Superior temporal gyrus (tissue), 1 donor: ENCODE measurements around the gene VN1R5.
"Not testable (repeated sequence)": the region's sequence is repeated elsewhere in the genome, so short reads cannot be mapped to it uniquely, and the experiment has no call there.

Source experiments
- DNase-seq: peaks from one replicate; pipeline ENCODE4 v3.0.0-alpha.2; 2016; ENCODE audit errors: extremely low spot score

VN1R5 gene

DNA sequence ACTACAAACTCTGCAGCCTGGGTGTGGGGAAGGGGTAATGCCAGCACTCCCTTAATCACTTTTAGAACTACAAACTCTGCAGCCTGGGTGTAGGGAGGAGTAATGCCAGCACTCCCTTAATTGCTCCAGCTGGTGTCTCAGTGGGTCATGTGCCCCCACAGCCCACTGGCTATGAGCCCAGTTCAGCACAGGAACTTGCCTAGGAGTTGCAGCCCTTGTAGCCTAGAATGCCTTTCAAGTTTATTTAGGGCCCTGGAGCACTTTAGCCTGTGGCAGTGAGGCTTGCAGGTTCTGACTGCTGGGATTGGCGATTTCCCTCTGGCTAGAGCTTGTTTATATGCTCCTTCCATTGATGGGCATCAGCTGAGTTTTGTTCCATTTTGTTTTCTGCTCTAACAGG, 17.1 kb downstream of the VN1R5 start:
- peak; percentile 34 for DNase-seq

DNA sequence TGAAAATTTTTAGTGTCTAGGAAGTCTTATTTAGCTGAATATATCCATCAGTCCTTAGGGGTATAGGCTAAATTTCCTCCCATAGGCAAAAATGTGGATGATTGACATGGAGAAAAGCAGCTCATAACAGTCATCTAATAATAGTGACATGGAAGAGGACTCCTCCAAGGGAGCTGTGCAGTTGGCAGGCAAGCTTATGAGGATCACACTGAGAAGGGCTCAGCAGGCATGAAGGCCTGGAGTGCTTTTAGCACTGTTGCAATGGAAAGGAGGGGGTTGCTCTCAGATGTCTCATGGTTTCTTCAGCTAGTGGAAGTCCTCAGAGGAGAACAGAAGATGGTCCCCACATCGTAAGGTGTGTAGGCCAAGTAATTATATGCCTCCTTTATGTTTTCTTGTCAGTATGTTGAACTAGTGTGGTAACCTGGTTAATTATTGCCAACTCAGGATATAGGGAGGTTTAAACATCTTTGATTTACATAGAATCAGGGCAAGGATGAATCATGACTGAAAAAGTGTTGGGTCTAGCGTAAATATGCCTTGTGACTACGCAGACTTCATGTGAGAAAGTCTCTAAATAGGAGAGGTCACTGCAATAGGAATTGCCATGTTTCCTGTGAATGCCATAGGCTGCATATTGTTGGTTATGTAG, 18.9 kb downstream of the VN1R5 start:
- no peak for DNase-seq

DNA sequence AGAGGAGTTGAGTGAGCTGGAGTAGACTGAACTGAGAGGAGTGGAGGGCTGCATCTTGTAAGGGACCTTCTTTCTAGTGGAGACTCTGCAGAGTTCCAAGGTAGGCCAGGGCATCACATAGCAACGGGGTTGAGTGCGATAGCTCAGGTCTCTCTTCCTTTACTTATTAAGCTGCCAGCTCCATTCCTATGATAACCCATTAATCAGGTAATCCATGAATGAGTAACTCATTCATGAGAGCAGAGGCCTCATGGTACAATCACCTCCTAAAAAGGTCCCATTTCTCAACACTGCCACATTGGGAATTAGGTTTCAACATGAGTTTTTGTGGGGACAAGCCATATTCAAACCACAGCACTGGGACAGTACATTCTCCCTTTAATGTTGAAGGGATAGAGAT, 21.3 kb downstream of the VN1R5 start:
- no peak for DNase-seq

DNA sequence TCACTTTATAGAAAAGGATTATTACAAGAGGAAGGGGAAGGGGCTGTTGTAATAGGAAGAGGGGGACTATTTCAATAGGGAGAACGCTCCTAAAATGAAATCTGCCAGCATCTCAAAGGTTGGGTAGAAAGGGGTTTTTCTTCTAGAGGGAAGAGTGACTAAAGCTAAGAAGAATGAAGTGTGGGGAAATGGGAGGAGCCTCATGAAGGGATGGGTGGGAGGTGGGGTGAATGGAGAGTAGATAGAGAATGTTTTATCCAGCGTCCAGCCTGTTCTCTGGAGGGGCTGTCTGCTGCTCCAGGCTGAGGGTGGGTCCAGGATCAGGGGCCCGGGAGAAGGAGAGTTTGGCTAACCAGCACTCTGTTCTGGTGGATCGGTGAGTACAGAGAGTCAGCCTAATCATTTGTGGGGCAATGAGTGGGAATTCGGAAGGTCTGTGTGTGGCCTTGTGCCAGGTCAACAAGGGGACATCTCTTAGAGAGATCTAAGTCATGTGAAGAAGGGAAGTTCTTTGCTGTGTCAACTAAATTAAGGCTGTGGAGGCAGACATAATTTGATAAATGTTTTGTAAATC, 25.2 kb downstream of the VN1R5 start:
- no peak for DNase-seq

DNA sequence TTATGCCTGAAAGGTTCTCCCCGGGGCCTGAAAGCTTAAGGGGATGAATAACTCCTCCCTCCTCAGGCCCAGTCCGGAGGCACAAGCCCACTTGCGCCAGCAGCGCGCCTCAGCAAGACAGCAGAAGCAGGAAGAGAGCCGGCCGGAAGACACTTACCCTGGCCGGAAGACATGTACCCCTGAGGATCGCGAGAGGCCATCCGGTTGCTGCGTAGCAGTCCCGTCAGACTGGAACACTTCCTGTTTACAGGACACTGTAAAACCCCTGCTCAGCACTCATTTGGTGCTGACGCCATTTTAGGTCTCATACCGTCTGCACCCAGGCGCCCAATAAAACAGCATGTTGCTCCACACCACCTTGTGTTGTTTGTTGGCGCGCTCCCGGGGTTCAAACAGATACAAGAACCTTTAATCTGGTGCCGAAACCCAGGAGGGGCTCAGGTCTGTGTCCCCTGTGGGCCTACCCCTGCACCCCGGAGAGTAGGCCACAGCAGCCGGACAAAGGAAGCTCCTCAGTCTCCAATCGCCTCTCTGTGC, 30.3 kb downstream of the VN1R5 start:
- DNase-seq = no peak

DNA sequence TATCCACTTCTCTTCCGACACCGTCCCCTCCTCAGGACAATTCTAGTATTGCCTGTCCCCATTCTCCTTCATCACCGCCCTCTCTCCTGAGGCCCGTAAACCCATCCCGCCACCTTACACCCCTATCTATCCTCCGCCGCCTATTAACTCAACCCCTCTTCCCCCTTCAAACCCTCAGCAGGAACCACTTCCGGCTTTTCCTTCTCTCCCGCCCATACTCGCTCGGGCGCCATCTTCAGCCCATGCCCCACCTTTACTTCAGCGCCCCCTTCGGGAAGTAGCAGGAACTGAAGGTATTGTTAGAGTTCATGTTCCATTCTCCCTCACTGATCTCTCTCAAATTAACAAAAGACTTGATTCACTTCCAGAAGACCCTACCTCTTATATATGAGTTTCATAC, 31.6 kb downstream of the VN1R5 start:
- no peak for DNase-seq

DNA sequence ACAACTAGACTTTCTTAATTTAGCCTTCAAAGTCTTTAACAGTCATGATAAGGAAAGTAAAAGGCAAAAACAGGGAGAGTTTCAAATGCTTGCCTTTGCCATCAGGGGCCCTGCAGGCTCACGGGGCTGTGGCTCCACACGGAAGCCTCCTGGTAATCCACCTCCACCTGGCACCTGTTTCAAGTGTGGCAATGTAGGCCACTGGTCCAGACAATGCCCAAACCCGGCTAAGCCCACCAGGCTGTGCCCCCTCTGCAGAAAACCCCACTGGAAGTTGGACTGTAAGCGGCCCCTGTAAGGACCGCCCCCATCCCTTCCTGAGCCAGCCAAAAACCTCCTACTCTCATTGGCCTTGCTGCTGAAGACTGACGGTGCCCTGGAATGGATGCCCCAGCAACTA, 32.5 kb downstream of the VN1R5 start:
- DNase-seq = no peak

DNA sequence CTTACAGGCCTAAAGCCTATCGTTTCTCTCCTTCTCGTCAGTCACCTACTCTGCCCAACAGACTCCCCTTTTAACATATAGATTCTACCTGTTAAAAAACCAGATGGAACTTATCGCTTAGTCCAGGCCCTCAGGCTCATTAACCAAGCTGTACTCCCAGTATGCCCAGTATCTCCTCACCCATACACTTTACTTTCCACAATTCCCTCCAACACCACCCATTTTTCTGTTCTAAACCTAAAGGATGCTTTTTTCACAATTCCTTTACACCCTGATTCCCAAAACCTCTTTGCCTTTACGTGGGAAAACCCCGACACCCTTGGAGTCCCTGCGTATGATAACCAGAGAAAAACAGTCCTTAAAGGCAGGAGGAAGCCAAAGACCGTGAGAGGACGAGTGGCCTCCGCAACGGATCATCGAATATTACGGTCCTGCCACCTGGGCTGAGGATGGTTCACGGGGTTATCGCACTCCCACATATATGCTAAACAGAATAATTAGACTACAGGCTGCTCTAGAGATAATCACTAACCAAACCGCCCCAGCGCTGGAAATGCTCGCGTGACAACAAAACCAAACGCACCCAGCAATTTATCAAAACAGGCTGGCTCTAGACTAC, 33.5 kb downstream of the VN1R5 start:
- DNase-seq = not testable (repeated sequence)

DNA sequence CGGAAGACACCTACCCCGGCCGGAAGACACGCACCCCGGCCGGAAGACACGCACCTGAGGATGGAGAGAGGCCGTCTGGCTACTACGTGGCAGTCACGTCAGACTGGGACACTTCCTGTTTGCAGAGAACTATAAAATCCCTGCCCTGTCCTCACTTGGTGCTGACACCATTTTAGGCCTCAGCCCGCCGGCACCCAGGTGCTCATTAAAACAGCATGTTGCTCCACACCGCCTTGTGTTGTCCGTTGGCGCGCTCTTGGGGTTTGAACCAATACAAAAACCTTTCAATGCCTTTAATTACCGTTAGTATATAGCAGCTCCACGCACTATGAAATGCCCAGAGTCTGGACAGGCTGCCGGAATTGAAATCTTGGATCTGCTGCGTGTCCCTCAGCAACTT, 34.7 kb downstream of the VN1R5 start:
- DNase-seq = no peak

DNA sequence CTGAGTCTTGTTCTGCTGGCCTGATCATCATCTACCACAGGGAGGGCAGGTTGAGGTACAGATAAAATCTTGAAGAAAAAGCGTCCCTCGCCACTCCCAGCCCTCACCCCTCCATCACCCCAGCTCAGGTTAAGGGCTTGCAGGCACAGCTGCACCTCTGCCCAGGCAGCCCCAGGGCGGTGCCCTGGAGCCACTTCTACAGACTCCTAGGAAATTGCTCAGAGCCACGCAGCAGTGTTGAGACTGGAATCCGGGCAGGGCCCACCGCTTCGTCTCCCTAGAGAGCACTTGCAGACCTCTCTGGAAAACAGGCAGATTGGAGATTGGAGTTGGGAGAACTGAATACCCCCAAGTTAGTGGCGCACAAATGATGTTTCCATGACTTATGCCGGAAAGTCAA, 35.3 kb downstream of the VN1R5 start:
- DNase-seq = no peak

DNA sequence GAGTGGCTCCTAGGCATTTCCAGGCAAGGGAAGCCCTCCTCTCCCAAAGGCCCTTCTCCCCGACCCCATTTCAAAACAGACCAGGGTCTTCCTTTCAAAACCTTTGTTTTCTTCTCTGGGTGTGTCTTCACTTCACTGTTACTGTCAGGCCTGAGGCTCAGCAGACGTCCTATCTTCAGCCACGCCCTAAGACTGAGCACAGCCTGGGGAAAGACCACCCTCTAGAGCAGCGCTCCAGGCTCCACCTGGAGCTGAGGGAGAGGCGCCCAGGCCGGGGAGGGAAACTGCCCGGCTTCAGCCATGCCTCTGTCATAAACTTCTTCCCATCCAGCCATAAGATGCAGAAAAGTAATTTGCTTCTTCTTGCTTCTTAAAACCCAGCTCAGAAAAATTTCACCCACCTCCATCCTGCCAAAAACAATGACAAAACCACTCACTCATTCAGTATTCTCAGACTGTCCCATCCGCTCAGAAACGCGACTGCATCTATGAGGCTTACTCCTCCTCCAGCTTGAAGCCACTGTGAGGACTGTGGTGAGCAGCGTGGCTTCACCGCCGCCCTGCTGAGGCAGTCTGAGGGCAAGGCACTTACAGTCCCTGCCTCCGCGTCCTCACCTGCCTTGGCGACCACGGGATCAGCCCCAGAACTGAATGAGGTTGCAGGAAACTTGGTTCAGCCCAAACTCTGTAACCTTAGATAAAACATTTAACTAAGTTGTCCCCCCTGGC, 36.1 kb downstream of the VN1R5 start:
- no peak for DNase-seq

DNA sequence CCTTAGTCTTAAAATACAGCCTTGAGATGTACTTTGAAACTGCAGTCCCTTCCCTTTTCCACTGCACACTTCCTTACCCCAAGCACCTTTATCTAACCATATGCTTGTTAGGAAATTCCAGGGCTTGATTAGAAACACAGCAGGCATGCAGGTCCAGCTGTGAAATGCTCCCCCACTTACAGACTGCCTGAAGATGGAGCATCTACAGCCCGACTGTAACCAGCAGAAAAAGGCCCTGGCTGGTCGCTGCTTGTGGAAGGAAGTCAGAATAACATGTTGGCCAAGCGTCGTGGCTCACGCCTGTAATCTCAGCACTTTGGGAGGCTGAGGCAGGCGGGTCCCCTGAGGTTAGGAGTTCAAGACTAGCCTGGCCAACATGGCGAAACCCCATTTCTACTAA, 37.2 kb downstream of the VN1R5 start:
- DNase-seq = no peak

DNA sequence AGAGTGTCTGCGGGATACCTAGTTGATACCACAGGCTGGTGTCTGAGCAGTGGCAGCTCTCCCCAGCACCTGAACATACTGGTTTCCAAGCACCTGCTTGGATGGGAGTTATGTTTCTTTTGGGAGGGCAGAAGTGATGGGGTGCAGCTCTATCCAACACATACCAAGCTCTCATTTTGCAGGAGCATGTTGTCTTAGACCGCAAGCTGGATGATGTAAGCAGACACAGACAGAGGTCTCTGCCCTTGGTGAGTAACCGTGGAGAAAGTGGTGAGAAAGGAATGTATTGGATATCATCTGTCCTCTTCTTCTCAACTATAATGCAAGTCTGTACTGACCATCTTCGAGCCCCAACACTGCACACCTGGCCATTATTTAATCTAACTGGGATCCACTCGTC, 38.4 kb downstream of the VN1R5 start:
- DNase-seq = no peak

DNA sequence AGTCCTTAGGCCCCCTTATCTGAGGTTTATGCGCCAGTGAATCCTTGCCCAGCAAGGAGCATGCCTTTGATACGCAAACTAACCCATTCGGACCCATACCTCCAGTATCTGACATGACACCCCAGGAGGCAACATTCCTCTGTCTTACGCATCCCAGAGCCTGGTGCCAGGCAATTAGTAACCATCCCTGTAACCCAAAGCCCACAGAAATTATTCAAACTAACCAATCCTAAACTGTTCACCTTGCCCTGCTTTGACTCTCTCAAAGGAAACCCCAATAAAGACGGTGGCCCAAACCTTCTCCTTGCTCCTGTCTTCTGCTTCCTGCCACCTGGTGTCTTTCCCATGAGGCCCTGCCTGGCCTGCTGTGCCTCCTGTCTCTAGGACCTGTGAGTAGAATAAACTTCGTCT, 39.4 kb downstream of the VN1R5 start:
- no peak for DNase-seq

DNA sequence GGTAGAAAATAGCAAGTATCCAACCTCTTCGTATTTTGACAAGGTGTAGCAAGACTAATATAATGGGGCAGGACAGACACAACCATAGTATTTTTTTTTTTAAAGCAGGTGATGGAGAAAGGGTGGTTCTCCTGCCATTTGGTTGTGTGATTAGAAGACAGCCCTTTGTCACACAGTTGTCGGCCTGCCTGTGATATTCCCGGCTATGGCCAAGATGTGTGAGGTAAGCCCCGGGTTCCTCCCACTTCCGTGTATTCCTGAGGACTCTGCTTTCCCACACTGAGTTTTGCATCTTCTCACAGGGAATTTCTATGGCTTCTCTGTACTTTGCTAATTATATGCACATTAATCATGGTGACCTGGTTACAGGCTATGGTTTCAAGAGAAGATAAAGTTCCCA, 39.9 kb downstream of the VN1R5 start:
- DNase-seq = no peak

DNA sequence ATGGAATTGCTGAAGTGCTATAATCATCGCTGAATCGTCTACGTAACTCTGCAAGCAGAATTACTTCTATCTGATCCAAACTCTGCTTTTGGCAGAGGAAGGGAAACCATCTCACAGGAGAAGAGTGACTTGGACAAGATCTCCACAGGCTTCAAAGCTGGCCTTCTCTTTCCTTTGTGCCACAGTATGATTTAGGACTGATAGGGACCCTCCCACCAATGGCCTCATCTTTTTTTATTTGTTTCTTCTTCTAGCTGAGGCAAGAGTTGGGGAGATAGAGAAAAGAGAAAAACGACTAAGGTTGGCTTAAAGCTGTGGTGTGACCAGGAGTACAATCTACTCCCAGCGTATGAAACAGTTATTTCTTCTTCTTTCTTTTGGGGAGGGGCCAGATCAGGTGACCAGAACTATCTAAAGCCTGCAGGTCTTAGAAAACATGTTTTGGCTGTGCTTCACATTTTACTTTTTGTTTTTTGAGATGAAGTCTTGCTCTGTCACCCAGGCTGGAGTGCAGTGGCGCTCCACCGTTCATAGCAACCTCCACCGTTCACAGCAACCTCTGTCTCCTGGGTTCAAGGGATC, 40.8 kb downstream of the VN1R5 start:
- no peak for DNase-seq

DNA sequence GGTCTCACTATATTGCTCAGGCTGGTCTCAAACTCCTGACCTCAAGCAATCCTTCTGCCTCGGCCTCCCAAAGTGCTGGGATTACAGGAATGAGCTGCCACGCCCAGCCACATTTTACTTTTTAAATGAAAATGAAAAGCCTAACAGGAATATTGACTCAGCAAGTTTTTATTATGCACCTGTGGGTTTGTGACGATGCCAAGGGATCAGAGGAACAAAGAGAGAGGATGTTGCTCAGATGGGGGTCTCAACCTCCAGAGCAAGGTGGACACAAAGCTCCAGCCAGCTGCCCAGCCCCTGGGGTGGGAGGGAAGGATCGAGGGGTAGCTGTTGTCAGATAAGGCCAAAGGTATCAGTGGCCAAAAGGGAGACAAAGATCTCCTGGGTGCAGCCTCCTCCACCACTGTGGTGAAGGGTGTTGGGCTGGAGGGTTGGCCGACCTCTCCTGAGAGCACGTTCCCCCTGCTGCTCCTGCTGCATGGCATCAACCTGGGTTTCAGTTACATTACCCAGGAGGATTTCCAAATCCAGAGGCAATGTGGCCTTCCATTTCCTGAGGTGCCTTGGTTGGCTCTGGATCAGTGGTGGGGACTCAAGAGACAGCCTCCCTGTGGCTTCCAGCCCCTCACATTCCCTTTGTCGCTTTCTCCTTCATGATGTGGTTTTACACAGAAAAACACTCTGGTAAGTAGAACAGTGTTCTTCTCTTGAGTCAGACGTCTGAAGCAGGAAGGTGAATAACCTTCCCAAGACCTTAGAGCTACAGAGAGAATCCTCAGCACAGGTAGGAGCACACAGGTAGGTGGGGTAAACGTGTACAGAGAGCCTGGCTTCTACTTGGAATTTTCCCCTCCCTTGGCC, 41.6 kb downstream of the VN1R5 start:
- DNase-seq = no peak

DNA sequence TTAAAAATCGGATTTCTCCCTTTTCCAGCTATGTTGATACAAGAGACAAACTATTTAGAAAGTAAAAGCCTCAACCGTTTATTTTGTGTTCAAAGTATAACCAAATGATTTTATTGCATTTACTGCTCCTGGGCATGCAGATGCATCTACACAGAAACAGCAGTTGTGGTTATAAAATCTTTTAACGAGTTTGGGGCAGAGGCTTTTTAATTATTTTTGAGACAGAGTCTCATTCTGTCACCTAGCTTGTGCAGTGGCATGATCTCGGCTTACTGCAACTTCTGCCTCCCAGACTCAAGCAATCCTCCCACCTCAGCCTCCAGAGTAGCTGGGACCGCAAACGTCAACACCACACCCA, 42.2 kb downstream of the VN1R5 start:
- no peak for DNase-seq

DNA sequence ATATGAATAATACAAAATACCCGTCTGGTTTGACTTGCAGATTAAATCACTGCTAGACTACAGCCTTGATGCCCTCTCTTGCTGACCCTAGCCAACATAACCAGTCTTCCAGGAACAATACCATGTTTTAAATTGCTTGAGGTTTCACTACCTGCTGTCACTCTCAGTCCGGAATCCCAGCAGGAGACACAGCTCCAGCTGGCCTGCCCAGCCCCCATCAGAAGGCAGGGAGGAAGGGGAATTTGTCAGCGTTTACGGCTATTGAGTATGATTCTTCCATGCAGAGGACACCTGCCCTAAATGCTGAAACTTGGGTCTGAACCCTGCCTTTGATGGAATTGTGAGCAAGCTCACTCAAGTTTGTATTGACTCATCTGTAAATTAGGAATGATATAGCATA, 42.8 kb downstream of the VN1R5 start:
- DNase-seq = no peak

DNA sequence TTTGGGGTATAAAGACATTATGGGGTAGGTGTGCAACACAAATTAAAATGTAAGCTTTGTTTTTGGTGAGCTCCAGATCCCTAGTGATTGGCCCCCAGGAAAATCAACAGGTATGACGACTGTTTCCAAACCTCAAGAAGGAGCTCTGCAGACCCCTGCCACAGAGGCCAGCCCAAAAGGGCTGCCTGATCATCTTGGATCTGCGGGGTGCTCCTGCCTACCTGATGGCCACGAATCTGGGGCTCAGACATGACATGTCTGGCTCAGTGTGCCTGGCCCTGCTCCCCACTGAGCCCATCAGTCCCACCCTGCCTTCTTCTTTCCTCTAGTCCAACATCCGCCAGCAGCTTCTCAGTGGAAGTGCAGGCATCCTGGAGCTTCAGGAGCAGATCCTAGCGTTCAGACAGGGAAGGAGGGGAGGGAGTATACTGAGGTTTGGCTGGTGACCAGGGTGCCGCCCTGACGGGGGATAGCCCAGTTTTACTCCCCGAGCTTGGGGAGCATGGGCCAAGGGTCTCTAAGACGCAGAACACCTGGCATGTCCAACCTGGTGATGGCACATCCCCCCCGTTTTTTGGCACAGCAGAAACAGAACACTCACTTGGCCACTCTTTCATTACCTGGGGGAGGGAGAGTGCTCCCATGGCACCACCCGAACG, 44.0 kb downstream of the VN1R5 start:
- no peak for DNase-seq
